Measurements from ENCODE around the gene DYNC1H1.

GRCh38 chr14:102037686-102038085, 73.3 kb downstream of the DYNC1H1 start:
- TF ChIP-seq ESRRA (CRISPR knock-in tag; IDR thresholded peaks at IDR 0.05; ENCODE audit: borderline replicate concordance) (no peak), MAX (CRISPR knock-in tag; IDR thresholded peaks at IDR 0.05) (no peak), TEAD4 (CRISPR knock-in tag; IDR thresholded peaks at IDR 0.05) (no peak), USF1 (CRISPR knock-in tag; IDR thresholded peaks at IDR 0.05) (no peak), NFE2L1 (CRISPR knock-in tag; IDR thresholded peaks at IDR 0.05) (no peak), JUN (CRISPR knock-in tag; IDR thresholded peaks at IDR 0.05) (no peak), E2F5 (CRISPR knock-in tag; IDR thresholded peaks at IDR 0.05) (no peak), NR2C2 (CRISPR knock-in tag; IDR thresholded peaks at IDR 0.05) (no peak), FOXP4 (CRISPR knock-in tag; IDR thresholded peaks at IDR 0.05) (no peak)
- TF ChIP-seq, protein P1, sequence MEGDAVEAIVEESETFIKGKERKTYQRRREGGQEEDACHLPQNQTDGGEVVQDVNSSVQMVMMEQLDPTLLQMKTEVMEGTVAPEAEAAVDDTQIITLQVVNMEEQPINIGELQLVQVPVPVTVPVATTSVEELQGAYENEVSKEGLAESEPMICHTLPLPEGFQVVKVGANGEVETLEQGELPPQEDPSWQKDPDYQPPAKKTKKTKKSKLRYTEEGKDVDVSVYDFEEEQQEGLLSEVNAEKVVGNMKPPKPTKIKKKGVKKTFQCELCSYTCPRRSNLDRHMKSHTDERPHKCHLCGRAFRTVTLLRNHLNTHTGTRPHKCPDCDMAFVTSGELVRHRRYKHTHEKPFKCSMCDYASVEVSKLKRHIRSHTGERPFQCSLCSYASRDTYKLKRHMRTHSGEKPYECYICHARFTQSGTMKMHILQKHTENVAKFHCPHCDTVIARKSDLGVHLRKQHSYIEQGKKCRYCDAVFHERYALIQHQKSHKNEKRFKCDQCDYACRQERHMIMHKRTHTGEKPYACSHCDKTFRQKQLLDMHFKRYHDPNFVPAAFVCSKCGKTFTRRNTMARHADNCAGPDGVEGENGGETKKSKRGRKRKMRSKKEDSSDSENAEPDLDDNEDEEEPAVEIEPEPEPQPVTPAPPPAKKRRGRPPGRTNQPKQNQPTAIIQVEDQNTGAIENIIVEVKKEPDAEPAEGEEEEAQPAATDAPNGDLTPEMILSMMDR (IDR thresholded peaks at IDR 0.05) = no peak
- TF ChIP-seq, protein P2, sequence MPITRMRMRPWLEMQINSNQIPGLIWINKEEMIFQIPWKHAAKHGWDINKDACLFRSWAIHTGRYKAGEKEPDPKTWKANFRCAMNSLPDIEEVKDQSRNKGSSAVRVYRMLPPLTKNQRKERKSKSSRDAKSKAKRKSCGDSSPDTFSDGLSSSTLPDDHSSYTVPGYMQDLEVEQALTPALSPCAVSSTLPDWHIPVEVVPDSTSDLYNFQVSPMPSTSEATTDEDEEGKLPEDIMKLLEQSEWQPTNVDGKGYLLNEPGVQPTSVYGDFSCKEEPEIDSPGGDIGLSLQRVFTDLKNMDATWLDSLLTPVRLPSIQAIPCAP (CRISPR knock-in tag; IDR thresholded peaks at IDR 0.05) = no peak
- TF ChIP-seq, protein P3, sequence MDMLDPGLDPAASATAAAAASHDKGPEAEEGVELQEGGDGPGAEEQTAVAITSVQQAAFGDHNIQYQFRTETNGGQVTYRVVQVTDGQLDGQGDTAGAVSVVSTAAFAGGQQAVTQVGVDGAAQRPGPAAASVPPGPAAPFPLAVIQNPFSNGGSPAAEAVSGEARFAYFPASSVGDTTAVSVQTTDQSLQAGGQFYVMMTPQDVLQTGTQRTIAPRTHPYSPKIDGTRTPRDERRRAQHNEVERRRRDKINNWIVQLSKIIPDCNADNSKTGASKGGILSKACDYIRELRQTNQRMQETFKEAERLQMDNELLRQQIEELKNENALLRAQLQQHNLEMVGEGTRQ (CRISPR knock-in tag; IDR thresholded peaks at IDR 0.05) = no peak
- TF ChIP-seq, protein P4, sequence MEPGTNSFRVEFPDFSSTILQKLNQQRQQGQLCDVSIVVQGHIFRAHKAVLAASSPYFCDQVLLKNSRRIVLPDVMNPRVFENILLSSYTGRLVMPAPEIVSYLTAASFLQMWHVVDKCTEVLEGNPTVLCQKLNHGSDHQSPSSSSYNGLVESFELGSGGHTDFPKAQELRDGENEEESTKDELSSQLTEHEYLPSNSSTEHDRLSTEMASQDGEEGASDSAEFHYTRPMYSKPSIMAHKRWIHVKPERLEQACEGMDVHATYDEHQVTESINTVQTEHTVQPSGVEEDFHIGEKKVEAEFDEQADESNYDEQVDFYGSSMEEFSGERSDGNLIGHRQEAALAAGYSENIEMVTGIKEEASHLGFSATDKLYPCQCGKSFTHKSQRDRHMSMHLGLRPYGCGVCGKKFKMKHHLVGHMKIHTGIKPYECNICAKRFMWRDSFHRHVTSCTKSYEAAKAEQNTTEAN (CRISPR knock-in tag; IDR thresholded peaks at IDR 0.05) = no peak
- TF ChIP-seq, protein P5, sequence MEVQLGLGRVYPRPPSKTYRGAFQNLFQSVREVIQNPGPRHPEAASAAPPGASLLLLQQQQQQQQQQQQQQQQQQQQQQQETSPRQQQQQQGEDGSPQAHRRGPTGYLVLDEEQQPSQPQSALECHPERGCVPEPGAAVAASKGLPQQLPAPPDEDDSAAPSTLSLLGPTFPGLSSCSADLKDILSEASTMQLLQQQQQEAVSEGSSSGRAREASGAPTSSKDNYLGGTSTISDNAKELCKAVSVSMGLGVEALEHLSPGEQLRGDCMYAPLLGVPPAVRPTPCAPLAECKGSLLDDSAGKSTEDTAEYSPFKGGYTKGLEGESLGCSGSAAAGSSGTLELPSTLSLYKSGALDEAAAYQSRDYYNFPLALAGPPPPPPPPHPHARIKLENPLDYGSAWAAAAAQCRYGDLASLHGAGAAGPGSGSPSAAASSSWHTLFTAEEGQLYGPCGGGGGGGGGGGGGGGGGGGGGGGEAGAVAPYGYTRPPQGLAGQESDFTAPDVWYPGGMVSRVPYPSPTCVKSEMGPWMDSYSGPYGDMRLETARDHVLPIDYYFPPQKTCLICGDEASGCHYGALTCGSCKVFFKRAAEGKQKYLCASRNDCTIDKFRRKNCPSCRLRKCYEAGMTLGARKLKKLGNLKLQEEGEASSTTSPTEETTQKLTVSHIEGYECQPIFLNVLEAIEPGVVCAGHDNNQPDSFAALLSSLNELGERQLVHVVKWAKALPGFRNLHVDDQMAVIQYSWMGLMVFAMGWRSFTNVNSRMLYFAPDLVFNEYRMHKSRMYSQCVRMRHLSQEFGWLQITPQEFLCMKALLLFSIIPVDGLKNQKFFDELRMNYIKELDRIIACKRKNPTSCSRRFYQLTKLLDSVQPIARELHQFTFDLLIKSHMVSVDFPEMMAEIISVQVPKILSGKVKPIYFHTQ (CRISPR knock-in tag; IDR thresholded peaks at IDR 0.05) = no peak
